IMR-90 (cell line): Measurements from ENCODE around the gene TAF4B.

Experiments
- CEBPB ChIP-seq: IDR thresholded peaks from 2 replicates; pipeline ENCODE4 v1.6.1; 2012; ENCODE audit warnings: low read depth, low read length, improper control_type of control experiment
- CHD1 ChIP-seq: IDR thresholded peaks from 2 replicates; pipeline ENCODE4 v1.6.1; 2012; ENCODE audit warnings: low read depth, low read length, improper control_type of control experiment
- CTCF ChIP-seq: conservative IDR thresholded peaks from 2 replicates; pipeline ENCODE4 v1.5.1; 2012; ENCODE audit warnings: mild to moderate bottlenecking, low read depth, low read length, improper control_type of control experiment
- FOS ChIP-seq: fragments of 150-350 bp; IDR thresholded peaks from 2 replicates; pipeline ENCODE4 v1.6.1; 2016; ENCODE audit warnings: low read depth, low read length
- MAZ ChIP-seq: IDR thresholded peaks from 2 replicates; pipeline ENCODE4 v1.6.1; 2012; ENCODE audit warnings: low read depth, mild to moderate bottlenecking, low read length, improper control_type of control experiment, moderate library complexity, borderline replicate concordance
- POLR2A ChIP-seq: IDR thresholded peaks from 2 replicates; pipeline ENCODE4 v1.6.1; 2012; ENCODE audit warnings: mild to moderate bottlenecking, low read depth, low read length
- RAD21 ChIP-seq: IDR thresholded peaks from 2 replicates; pipeline ENCODE4 v1.6.1; 2012; ENCODE audit warnings: low read length, improper control_type of control experiment
- RFX5 ChIP-seq: IDR thresholded peaks from 2 replicates; pipeline ENCODE4 v1.8.0; 2012; ENCODE audit warnings: low read depth, mild to moderate bottlenecking, low read length, moderate library complexity
- TF ChIP-seq, protein P1 (sequence below): fragments of 150-350 bp; IDR thresholded peaks from 2 replicates; pipeline ENCODE4 v1.6.1; 2017; ENCODE audit warnings: mild to moderate bottlenecking, antibody characterized with exemption, low read length, low read depth

GRCh38 chr18:26293982-26294381 is 67.7 kb downstream of the TAF4B start:
- TF ChIP-seq POLR2A (no peak), CHD1 (no peak), CTCF (no peak), RAD21 (no peak), FOS (no peak), RFX5 (no peak), CEBPB (no peak), MAZ (no peak)
- TF ChIP-seq, protein P1, sequence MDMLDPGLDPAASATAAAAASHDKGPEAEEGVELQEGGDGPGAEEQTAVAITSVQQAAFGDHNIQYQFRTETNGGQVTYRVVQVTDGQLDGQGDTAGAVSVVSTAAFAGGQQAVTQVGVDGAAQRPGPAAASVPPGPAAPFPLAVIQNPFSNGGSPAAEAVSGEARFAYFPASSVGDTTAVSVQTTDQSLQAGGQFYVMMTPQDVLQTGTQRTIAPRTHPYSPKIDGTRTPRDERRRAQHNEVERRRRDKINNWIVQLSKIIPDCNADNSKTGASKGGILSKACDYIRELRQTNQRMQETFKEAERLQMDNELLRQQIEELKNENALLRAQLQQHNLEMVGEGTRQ = no peak
